Spleen (tissue), 7 donors: ENCODE data around the gene PCMTD2.

Source experiments
- CTCF ChIP-seq, 11 experiments: fragments of 200-600 bp in 7 of 11; fragments of 450-650 bp in 4 of 11; sonication (generic) in 4 of 11; IDR thresholded peaks in 8 of 11; conservative IDR thresholded peaks in 3 of 11; 1 replicate in 7 of 11; 2 replicates in 4 of 11; pipeline versions ENCODE4 v1.4.0 to v1.8.0; 2016 to 2021; ENCODE audit warnings: antibody characterized with exemption in 11 of 11, inconsistent platforms in 4 of 11, mild to moderate bottlenecking in 1 of 11
- POLR2A ChIP-seq, 3 donors: fragments of 450-650 bp; IDR thresholded peaks; one replicate each; pipeline ENCODE4 v1.5.1; 2017; ENCODE audit warnings: antibody characterized with exemption in 3 of 3, mild to moderate bottlenecking in 1 of 3
- POLR2AphosphoS5 ChIP-seq, 3 donors: sonication (generic); formaldehyde crosslinking; IDR thresholded peaks; one replicate each; pipeline ENCODE4 v1.5.1; 2017; ENCODE audit warnings: antibody characterized with exemption in 3 of 3
- donor health status: DM: no; HTN: no; CAD: no; lungs with moderate emphysema.
- donor health status: DM: no; HTN: no; CAD: no.
- donor health status: DM: no; HTN: no; CAD: no.

- TF ChIP-seq CTCF (IDR thresholded peaks at IDR 0.05 in 8 of 11, conservative IDR thresholded peaks at IDR 0.05 in 3 of 11) (no peak), POLR2AphosphoS5 (IDR thresholded peaks at IDR 0.05) (no peak), POLR2A (IDR thresholded peaks at IDR 0.05) (no peak)
These were observed 33.2 kb upstream of the PCMTD2 start for GRCh38 chr20:64222291-64222735.
